Ectodermal cell (in vitro differentiated cells): ENCODE data around the gene PLB1.
"Not testable (repeated sequence)": the region's sequence is repeated elsewhere in the genome, so short reads cannot be mapped to it uniquely, and the experiment has no call there.

ENCODE experiments used
- H3K27ac ChIP-seq: 2 replicates; pipeline ENCODE4 v1.7.0; 2013; ENCODE audit warnings: mild to moderate bottlenecking, low read depth, low read length; ENCODE audit not compliant: insufficient read depth, poor library complexity, severe bottlenecking
- H3K27me3 ChIP-seq: 2 replicates; pipeline ENCODE4 v1.7.0; 2013; ENCODE audit warnings: mild to moderate bottlenecking, low read length; ENCODE audit not compliant: insufficient read depth, control insufficient read depth, poor library complexity, severe bottlenecking
- H3K36me3 ChIP-seq: one replicate; pipeline ENCODE4 v1.7.0; 2013; ENCODE audit warnings: low read length; ENCODE audit not compliant: control insufficient read depth, insufficient read depth
- H3K4me1 ChIP-seq: one replicate; pipeline ENCODE4 v1.7.0; 2013; ENCODE audit warnings: low read length; ENCODE audit not compliant: control insufficient read depth, insufficient read depth
- H3K4me3 ChIP-seq: 2 replicates; pipeline ENCODE4 v1.7.0; 2013; ENCODE audit warnings: low read depth, low read length, control low read depth; ENCODE audit not compliant: insufficient read depth
- H3K9me3 ChIP-seq: 2 replicates; pipeline ENCODE4 v1.7.0; 2013; ENCODE audit warnings: mild to moderate bottlenecking, low read length, moderate library complexity; ENCODE audit not compliant: control insufficient read depth
- WGBS, 2 experiments: methylation state at CpG; one replicate each; pipeline ENCODE4 v1.1.7; 2013; ENCODE audit warnings: missing lambda C conversion rate in 2 of 2; 5-methylcytosine and 5-hydroxymethylcytosine counted together

PLB1 gene

GRCh38 chr2:28465148-28465885 lies 30.5 kb upstream of the PLB1 start:
- Histone ChIP-seq H3K4me1 (no peaks in the 10 kb centered on the region), H3K27me3 (no peaks in the 10 kb centered on the region), H3K9me3 (no peaks in the 10 kb centered on the region), H3K27ac (no peak overlapping the region), H3K36me3 (no peaks in the 10 kb centered on the region), H3K4me3 (no peak overlapping the region)
- WGBS, 2 experiments = 79 to 82% methylated on average over 6 to 7 of the region's 8 CpGs

DNA sequence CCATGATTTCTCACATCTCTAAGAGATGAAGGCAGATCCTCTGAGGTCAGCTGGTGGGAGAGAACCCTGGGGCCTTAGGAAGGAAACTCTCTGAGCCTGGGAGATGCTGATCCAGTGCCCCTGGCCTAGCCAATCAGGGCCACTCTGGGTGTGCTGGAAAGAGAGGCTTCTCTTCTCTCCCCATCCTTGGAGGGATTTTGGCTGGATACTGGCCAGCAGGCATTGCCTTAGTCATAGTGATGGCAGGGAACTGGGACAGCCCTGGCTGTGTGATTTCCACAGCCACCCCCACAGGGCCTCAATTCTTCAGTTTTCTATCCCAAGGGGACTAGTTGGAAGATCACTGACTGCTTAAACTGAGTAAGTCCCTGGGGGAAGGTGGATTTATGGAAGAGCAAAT lies 26.6 kb upstream of the PLB1 start:
- Histone ChIP-seq H3K27me3 (no peaks in the 10 kb centered on the region), H3K4me1 (no peaks in the 10 kb centered on the region), H3K4me3 (no peak overlapping the region), H3K9me3 (no peaks in the 10 kb centered on the region), H3K36me3 (no peaks in the 10 kb centered on the region), H3K27ac (no peak overlapping the region)

DNA sequence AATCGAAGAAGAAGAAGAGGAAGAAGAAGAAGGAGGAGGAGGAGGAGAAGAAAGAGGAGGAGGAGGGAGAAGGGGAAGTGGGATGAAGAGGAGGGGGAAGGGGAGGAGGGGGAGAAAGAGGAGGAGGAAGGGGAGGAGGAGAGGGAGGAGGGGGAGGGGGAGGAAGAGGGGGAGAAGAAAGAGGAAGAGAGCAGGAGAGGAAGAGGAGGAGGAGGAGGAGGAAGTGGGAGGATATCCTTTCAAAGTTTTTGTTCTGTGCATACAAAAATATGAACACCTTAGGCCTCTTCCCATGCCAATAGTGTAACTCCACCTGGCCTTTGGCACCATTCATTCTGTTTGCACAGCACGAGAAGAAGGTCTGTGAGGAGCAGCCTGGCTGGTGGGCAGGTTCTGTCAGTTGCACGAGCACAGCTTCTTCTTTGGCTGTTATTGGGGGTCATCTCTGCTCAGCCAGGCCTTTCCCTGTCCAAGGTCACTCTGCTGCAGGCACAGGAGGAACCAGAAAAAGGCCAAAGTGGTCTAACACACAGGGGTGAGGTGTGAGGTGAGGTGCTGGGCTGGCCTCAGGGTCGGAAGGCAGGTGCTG lies 25.8 kb upstream of the PLB1 start:
- 88 to 90% methylated on average over 4 of the region's 4 CpGs for WGBS, 2 experiments
- H3K27ac ChIP-seq = no peak overlapping the region

GRCh38 chr2:28470759-28471158 lies 25.1 kb upstream of the PLB1 start:
- 92 to 93% methylated on average over 4 of the region's 4 CpGs for WGBS, 2 experiments
- no peak overlapping the region for H3K4me3 ChIP-seq
- no peaks in the 10 kb centered on the region for H3K27me3 ChIP-seq
- no peaks in the 10 kb centered on the region for H3K36me3 ChIP-seq
- no peaks in the 10 kb centered on the region for H3K9me3 ChIP-seq
- H3K27ac ChIP-seq = no peak overlapping the region
- H3K4me1 ChIP-seq = no peaks in the 10 kb centered on the region

More for the DNA sequence above, 25.8 kb upstream of the PLB1 start:
- H3K4me1 ChIP-seq = no peaks in the 10 kb centered on the region
- H3K27me3 ChIP-seq = no peaks in the 10 kb centered on the region
- H3K9me3 ChIP-seq = no peaks in the 10 kb centered on the region
- H3K36me3 ChIP-seq = no peaks in the 10 kb centered on the region
- H3K4me3 ChIP-seq = no peak overlapping the region

- H3K4me3 ChIP-seq = no peak overlapping the region
- no peaks in the 10 kb centered on the region for H3K27me3 ChIP-seq
- H3K9me3 ChIP-seq = no peaks in the 10 kb centered on the region
- WGBS, 2 experiments = 84 to 85% methylated on average over 5 of the region's 5 CpGs
- H3K27ac ChIP-seq = no peak overlapping the region
- no peaks in the 10 kb centered on the region for H3K36me3 ChIP-seq
- H3K4me1 ChIP-seq = no peaks in the 10 kb centered on the region
These were observed 24.6 kb upstream of the PLB1 start for GRCh38 chr2:28471214-28471613.

DNA sequence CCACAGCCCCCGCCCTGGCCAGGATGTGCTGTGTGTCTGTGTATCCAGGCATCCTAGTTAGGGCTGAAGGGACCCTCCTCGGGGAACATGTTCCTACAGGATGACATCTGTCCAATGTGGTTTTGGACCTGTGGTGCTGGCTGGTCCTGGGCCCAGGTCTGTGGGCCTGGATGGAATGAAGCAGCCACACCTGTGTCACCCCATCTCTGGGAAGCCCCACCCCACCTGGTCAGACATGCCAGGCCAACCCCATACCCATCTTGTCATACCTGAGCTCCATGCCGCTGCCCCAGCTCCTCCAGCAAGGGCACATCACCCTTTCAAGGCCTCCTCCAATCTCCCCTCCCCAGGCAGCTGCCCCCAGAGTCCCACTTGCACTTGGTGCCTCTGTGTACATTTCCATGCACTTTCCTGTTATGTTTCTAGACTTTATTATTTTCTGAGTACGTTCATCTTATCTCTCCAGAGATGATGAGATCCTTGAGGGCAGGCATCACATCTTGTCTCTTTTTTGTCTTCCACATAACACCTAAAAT lies 24.1 kb upstream of the PLB1 start:
- WGBS, 2 experiments = 93 to 96% methylated on average over 4 of the region's 4 CpGs
- Histone ChIP-seq H3K4me3 (no peak overlapping the region), H3K36me3 (no peaks in the 10 kb centered on the region), H3K27me3 (no peaks in the 10 kb centered on the region), H3K27ac (no peak overlapping the region), H3K9me3 (no peaks in the 10 kb centered on the region), H3K4me1 (no peaks in the 10 kb centered on the region)

GRCh38 chr2:28472641-28473040 lies 23.2 kb upstream of the PLB1 start:
- H3K27me3 ChIP-seq, H3K4me3 ChIP-seq, H3K4me1 ChIP-seq, H3K27ac ChIP-seq, H3K36me3 ChIP-seq, H3K9me3 ChIP-seq: not testable (repeated sequence)
- WGBS, 2 experiments = 90% methylated on average over 18 to 20 of the region's 20 CpGs

GRCh38 chr2:28475088-28475595 lies 20.7 kb upstream of the PLB1 start:
- Histone ChIP-seq H3K4me1 (no peaks in the 10 kb centered on the region), H3K9me3 (no peaks in the 10 kb centered on the region), H3K27me3 (no peaks in the 10 kb centered on the region), H3K4me3 (no peak overlapping the region), H3K36me3 (no peaks in the 10 kb centered on the region), H3K27ac (no peak overlapping the region)
- WGBS, 2 experiments = 92 to 98% methylated on average over 2 to 3 of the region's 3 CpGs

DNA sequence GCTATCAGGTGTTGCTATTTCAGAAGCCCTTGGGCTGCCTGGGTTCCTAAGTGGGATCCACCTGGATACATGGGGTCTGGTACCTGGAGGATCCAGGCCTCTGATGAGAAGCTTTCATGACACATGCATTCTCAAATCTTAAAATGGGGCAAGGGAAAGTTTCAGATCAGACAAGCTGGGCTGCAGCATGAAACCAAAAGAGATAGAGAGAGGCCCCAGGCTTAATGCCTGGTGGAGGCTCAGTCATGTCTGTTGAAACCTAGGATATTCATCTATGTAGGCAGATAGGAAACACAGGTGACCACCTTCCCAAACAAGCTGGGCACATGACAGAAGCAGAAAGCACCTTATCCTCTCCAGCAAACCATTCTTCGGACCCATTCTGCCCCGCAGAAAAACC lies 18.8 kb upstream of the PLB1 start:
- Histone ChIP-seq H3K36me3 (no peaks in the 10 kb centered on the region), H3K27ac (no peak overlapping the region), H3K9me3 (no peaks in the 10 kb centered on the region), H3K4me3 (no peak overlapping the region), H3K4me1 (no peaks in the 10 kb centered on the region), H3K27me3 (no peaks in the 10 kb centered on the region)
- WGBS, 2 experiments = 88 to 96% methylated on average over 2 of the region's 2 CpGs

GRCh38 chr2:28477645-28478044 lies 18.2 kb upstream of the PLB1 start:
- H3K9me3 ChIP-seq = no peaks in the 10 kb centered on the region
- WGBS, 2 experiments = 67 to 72% methylated on average over 3 of the region's 3 CpGs
- H3K27ac ChIP-seq = no peak overlapping the region
- no peak overlapping the region for H3K4me3 ChIP-seq
- no peaks in the 10 kb centered on the region for H3K4me1 ChIP-seq
- H3K36me3 ChIP-seq = no peaks in the 10 kb centered on the region
- no peaks in the 10 kb centered on the region for H3K27me3 ChIP-seq
